ENCODE results near the gene HOXB1.

DNA sequence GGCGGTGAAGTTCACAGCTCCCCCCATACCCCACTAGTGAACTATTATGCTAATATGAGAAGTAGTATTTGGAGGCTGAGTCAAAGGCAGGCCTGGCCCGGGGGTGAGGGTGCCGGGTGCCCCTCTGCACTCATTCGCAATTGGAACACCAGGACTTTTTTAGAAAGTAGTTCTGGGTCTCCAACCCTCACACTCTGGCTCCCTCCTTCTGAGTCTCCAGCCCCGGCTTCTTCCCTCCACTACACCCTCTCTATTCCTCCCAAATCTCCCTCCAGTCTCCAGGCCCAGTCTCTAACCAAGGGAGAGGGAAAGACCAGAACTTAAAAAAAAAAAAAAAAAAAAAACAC, 25.4 kb upstream of the HOXB1 start:
- no peak for TF ChIP-seq CTCF (conservative IDR thresholded peaks at IDR 0.05)
- TF ChIP-seq EZH2 (IDR thresholded peaks at IDR 0.05; ENCODE audit: low read depth): no peak

Data from PC-9 (cell line).